A673 (cell line): ENCODE measurements around the gene ZBTB45. TPM values are rescaled to one million over a fixed set of nuclear protein-coding genes. Genes with fewer than 3 reads are reported as not detected.
"Not testable (repeated sequence)": the region's sequence is repeated elsewhere in the genome, so short reads cannot be mapped to it uniquely, and the experiment has no call there.

ENCODE experiments used
- BruUV-seq: library from RNA; stranded (reverse); fragments of 400-500 nt; replicated peaks from 2 replicates; lab custom pipeline; 2021; lab: Mats Ljungman, UMichigan
- CTCF ChIA-PET: fragments of 300-600 bp; sonication (Branson Sonifier 250); formaldehyde crosslinking; loops from one replicate; lab custom pipeline; 2022; ENCODE audit warnings: antibody characterized with exemption; lab: Charles Lee
- POLR2A ChIA-PET: fragments of 300-600 bp; sonication (Branson Sonifier 250); formaldehyde crosslinking; loops from one replicate; lab custom pipeline; 2022; ENCODE audit warnings: antibody characterized with exemption; ENCODE audit not compliant: low non-redundant PET; lab: Charles Lee
- DNase-seq: peaks from one replicate; pipeline ENCODE4 v3.0.0-alpha.2; 2015; ENCODE audit warnings: low spot score
- H3K27ac ChIP-seq: fragments of 200-600 bp; sonication (generic); 2 replicates; pipeline ENCODE4 v1.5.1; 2016; ENCODE audit warnings: mixed run types, low read depth, mild to moderate bottlenecking, mixed read lengths, antibody characterized with exemption, low read length; ENCODE audit not compliant: poor library complexity, severe bottlenecking
- H3K27me3 ChIP-seq: fragments of 200-600 bp; sonication (generic); replicated peaks from 2 replicates; pipeline ENCODE4 v1.6.1; 2017; ENCODE audit warnings: mixed run types, low read depth, mild to moderate bottlenecking, mixed read lengths, antibody characterized with exemption, low read length; ENCODE audit not compliant: insufficient read depth, poor library complexity
- H3K36me3 ChIP-seq: fragments of 200-600 bp; sonication (generic); 2 replicates; pipeline ENCODE4 v1.6.1; 2016; ENCODE audit warnings: mixed run types, mild to moderate bottlenecking, mixed read lengths, antibody characterized with exemption, low read length; ENCODE audit not compliant: insufficient read depth, poor library complexity, severe bottlenecking
- H3K4me1 ChIP-seq: fragments of 200-600 bp; sonication (generic); 2 replicates; pipeline ENCODE4 v1.6.1; 2017; ENCODE audit warnings: mixed run types, mild to moderate bottlenecking, mixed read lengths, antibody characterized with exemption, low read length; ENCODE audit not compliant: insufficient read depth, poor library complexity, severe bottlenecking
- H3K4me3 ChIP-seq: fragments of 200-600 bp; sonication (generic); 2 replicates; pipeline ENCODE4 v1.5.1; 2016; ENCODE audit warnings: low read depth, mixed run types, mild to moderate bottlenecking, mixed read lengths, low read length; ENCODE audit not compliant: poor library complexity, severe bottlenecking
- H3K9me3 ChIP-seq: fragments of 200-600 bp; sonication (generic); 2 replicates; pipeline ENCODE4 v1.6.1; 2016; ENCODE audit warnings: mixed run types, low read depth, mild to moderate bottlenecking, mixed read lengths, antibody characterized with exemption, low read length; ENCODE audit not compliant: poor library complexity, severe bottlenecking
- EZH2 ChIP-seq: fragments of 200-600 bp; sonication (generic); IDR thresholded peaks from 2 replicates; pipeline ENCODE4 v1.6.1; 2017; ENCODE audit warnings: borderline replicate concordance, low read depth, mild to moderate bottlenecking, mixed read lengths, antibody characterized with exemption, low read length; ENCODE audit not compliant: poor library complexity, severe bottlenecking
- intact Hi-C: fragments of 100-400 bp; cut with micrococcal nuclease; formaldehyde crosslinking; loops from one replicate; pipeline ENCODE4 v1.10.0; 2022; ENCODE audit not compliant: unreplicated experiment
- total RNA-seq: library from RNA; stranded (reverse); gene quantifications from 2 replicates; pipeline ENCODE4 v1.2.3, GENCODE V29; 2021
- TF ChIP-seq, protein P1 (sequence below): fragments of 300-800, 200-600 bp; sonication (generic); conservative IDR thresholded peaks from 2 replicates; pipeline ENCODE4 v1.5.1; 2017; ENCODE audit warnings: low read depth, mild to moderate bottlenecking, antibody characterized with exemption, low read length, moderate library complexity, mixed read lengths

ZBTB45 gene
- total RNA-seq, 1 experiment from 2014 or later = 25.0 TPM

GRCh38 chr19:58473775-58474174 is 45.8 kb downstream of the ZBTB45 start:
- POLR2A ChIA-PET = no interaction called here
- DNase-seq = no peak
- Histone ChIP-seq H3K36me3 (no peaks in the 10 kb centered on the region), H3K27ac (no peak overlapping the region), H3K4me3 (no peak overlapping the region), H3K9me3 (no peaks in the 10 kb centered on the region), H3K4me1 (peaks cover 6% of the 10 kb centered on the region), H3K27me3 (no peaks in the 10 kb centered on the region)
- TF ChIP-seq EZH2 = no peak
- TF ChIP-seq, protein P1, sequence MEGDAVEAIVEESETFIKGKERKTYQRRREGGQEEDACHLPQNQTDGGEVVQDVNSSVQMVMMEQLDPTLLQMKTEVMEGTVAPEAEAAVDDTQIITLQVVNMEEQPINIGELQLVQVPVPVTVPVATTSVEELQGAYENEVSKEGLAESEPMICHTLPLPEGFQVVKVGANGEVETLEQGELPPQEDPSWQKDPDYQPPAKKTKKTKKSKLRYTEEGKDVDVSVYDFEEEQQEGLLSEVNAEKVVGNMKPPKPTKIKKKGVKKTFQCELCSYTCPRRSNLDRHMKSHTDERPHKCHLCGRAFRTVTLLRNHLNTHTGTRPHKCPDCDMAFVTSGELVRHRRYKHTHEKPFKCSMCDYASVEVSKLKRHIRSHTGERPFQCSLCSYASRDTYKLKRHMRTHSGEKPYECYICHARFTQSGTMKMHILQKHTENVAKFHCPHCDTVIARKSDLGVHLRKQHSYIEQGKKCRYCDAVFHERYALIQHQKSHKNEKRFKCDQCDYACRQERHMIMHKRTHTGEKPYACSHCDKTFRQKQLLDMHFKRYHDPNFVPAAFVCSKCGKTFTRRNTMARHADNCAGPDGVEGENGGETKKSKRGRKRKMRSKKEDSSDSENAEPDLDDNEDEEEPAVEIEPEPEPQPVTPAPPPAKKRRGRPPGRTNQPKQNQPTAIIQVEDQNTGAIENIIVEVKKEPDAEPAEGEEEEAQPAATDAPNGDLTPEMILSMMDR = no peak
- CTCF ChIA-PET = no interaction called here
- intact Hi-C loops = no loop called here
- no TSS peak for BruUV-seq

DNA sequence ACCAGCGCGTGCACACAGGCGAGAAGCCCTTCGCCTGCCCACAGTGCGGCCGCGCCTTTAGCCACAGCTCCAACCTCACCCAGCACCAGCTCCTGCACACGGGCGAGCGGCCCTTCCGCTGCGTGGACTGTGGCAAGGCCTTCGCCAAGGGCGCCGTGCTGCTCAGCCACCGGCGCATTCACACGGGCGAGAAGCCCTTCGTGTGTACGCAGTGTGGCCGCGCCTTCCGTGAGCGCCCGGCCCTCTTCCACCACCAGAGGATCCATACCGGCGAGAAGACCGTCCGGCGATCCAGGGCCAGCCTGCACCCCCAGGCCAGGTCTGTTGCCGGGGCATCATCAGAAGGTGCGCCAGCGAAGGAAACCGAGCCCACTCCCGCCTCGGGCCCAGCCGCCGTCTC is 47.9 kb downstream of the ZBTB45 start:
- H3K27me3 ChIP-seq = no peaks in the 10 kb centered on the region
- DNase-seq = no peak
- no peak overlapping the region for H3K27ac ChIP-seq
- ChIA-PET POLR2A (no interaction called here), CTCF (no interaction called here)
- intact Hi-C loops = no loop called here
- no peaks in the 10 kb centered on the region for H3K9me3 ChIP-seq
- TF ChIP-seq, protein P1 = no peak
- no peak for TF ChIP-seq EZH2
- no peaks in the 10 kb centered on the region for H3K36me3 ChIP-seq
- H3K4me3 ChIP-seq = no peak overlapping the region
- BruUV-seq = no TSS peak
- H3K4me1 ChIP-seq = peaks cover 4% of the 10 kb centered on the region

DNA sequence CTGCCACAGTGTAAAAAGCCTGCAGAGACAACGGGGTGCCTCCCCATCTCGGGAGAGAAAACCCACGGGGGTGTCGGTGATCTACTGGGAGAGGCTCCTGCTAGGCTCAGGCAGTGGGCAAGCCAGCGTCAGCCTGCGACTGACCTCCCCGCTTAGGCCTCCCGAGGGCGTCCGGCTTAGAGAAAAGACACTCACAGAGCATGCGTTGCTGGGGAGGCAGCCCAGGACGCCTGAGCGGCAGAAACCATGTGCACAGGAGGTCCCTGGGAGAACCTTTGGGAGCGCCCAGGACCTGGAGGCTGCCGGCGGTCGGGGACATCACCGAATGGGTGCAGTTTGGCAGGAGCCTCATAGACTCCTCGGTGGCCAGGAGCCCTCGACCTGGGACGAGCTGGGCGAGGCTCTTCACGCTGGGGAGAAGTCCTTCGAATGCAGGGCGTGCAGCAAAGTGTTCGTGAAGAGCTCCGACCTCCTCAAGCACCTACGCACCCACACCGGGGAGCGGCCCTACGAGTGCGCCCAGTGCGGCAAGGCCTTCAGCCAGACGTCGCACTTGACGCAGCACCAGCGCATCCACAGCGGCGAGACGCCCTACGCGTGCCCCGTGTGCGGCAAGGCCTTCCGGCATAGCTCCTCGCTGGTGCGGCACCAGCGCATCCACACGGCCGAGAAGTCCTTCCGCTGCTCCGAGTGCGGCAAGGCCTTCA is 48.6 kb downstream of the ZBTB45 start:
- H3K4me3 ChIP-seq, H3K27ac ChIP-seq, intact Hi-C loops, H3K9me3 ChIP-seq, CTCF ChIA-PET, POLR2A ChIA-PET, DNase-seq, H3K27me3 ChIP-seq, BruUV-seq, H3K36me3 ChIP-seq, H3K4me1 ChIP-seq: not testable (repeated sequence)
